ENCODE results near the gene TBCD. TPM values are rescaled to one million over a fixed set of nuclear protein-coding genes. Genes with fewer than 3 reads are reported as not detected.
A peak's percentile ranks its signal among the peaks of the same experiment; 100 is the strongest.
"Not testable (repeated sequence)": the region's sequence is repeated elsewhere in the genome, so short reads cannot be mapped to it uniquely, and the experiment has no call there.

The TBCD gene
- total RNA-seq, 1 donor from 2014 or later: 84.8 TPM

DNA sequence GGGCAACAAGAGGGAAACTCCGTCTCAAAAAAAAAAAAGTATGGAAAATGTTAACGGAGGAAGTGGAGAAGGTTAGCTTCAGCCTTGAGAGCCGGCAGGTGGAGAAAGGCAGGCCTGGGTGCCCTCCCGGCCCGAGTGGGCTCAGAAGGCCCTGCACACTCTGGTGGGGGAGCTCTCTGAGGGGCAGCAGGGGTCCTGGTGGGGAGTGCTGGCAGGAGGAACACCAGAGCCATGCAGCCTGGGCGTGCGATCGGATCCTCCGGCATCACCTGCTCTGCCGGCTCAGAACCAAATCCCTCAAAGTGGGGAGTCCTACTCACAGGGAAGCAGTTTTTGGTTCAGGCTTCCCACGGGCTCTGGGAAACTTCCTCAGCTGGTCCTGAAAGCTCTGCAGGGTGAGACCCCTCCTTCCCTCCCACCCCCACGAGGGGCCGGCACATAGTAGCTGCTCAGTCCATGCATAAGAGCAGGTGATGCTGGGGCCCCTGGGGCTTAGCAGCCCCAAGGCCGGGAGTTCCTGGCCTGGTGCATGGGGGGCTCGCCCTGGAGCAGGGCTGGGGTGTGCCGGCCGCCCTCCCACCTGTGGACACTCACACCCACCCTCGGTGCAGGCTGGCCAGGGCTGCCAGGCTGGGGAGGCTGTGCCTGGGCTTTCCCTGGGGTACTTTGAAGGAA, 15.2 kb upstream of the TBCD start:
- ATAC-seq: no peak
- H3K9me3 ChIP-seq: peaks cover 4% of the 10 kb centered on the region
- peaks cover 17% of the 10 kb centered on the region for H3K4me1 ChIP-seq
- DNase-seq: no peak
- H3K4me3 ChIP-seq: peak overlapping the region; percentile 74
- H3K27ac ChIP-seq: no peak overlapping the region
- peaks cover 22% of the 10 kb centered on the region for H3K36me3 ChIP-seq
- no peaks in the 10 kb centered on the region for H3K27me3 ChIP-seq (ENCODE audit: low read depth)
- TF ChIP-seq, protein P1, sequence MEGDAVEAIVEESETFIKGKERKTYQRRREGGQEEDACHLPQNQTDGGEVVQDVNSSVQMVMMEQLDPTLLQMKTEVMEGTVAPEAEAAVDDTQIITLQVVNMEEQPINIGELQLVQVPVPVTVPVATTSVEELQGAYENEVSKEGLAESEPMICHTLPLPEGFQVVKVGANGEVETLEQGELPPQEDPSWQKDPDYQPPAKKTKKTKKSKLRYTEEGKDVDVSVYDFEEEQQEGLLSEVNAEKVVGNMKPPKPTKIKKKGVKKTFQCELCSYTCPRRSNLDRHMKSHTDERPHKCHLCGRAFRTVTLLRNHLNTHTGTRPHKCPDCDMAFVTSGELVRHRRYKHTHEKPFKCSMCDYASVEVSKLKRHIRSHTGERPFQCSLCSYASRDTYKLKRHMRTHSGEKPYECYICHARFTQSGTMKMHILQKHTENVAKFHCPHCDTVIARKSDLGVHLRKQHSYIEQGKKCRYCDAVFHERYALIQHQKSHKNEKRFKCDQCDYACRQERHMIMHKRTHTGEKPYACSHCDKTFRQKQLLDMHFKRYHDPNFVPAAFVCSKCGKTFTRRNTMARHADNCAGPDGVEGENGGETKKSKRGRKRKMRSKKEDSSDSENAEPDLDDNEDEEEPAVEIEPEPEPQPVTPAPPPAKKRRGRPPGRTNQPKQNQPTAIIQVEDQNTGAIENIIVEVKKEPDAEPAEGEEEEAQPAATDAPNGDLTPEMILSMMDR (IDR thresholded peaks at IDR 0.05): no peak
- intact Hi-C loops (cut with DNase I): no loop called here

DNA sequence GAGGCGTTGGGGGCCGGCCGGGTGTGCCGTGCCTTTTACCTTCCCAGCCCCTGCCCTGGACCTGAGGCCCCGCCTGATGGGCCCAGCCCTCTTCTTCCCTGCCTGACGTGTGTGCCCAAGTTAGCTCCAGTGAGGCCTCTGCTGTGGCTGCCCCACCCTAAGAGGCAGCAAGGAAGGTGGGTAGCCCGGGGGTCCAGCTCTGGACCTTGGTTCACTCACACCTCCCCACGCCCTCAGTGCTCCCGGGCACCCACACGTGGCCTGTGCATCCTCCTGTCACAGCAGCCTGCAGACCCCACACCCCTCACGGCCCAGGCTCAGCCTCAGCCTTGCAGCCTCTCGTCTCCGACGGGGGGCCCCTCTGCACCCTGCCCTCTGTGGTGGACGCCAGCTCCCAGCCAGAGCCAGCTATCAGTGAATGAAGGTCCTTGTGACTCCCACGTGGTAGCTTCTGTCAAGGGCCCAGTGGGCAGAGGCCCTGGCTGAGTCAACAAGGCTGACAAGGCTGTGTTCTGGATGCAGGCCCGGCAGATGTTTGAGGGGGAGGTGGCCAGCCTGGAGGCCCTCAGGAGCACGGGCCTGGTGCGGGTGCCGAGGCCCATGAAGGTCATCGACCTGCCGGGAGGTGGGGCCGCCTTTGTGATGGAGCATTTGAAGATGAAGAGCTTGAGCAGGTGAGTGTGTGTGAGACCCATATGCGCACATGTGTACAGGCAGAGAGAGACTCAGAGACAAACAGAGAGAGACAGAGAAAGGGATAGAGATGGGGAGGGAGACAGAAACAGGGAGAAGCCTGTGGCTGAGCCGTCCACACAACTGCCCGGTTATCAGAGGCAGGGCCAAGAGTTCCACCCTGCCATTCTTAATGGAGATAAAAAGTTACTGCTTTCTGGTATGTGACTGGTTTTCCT, 13.6 kb upstream of the TBCD start:
- DNase-seq (peak; percentile 69), ATAC-seq (peak; percentile 59 to 80)
- Histone ChIP-seq H3K27ac (no peak overlapping the region), H3K4me3 (no peak overlapping the region), H3K36me3 (peaks cover 35% of the 10 kb centered on the region), H3K27me3 (ENCODE audit: low read depth) (no peaks in the 10 kb centered on the region), H3K9me3 (peaks cover 4% of the 10 kb centered on the region), H3K4me1 (peaks cover 17% of the 10 kb centered on the region)
- TF ChIP-seq, protein P1 (IDR thresholded peaks at IDR 0.05): no peak
- intact Hi-C loops (cut with DNase I): no loop called here

DNA sequence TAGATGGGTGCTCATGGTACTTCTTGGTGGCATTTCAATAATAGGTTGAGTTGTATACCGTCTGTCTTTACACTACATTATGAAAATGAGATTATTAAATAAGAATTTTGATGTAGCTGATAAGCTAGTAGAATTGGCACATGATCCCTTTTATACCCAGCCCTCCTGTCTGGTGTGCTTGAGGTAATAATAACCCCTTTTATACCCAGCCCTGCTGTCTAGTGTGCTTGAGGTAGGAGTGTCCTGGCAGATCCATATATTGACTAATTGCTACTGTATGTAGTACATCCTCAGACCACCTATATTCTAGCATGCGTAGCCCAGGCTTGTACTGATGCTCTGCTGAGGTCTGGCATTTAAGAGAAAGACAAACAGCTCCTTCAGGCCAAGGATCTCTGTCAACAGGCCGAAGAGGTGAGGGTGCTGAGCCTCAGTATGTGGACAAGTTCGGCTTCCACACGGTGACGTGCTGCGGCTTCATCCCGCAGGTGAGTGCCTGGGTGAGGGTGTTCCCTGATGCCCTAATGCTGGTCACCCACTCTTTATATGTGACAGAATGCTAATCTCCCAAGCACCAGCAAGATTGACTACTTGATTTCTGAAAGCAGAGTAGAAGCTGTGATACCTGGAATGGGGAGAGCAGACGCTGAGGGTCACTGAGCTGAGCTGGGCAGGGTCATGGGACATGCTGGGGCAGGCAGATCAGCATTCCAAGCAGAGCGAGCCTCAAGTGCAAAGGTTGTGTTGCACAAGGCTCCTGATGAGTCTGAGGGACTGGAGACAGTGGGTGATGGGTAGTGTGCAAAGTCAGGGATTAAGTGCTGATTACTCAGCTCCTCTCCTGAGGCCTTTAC, 10.7 kb upstream of the TBCD start:
- Histone ChIP-seq H3K9me3 (peaks cover 4% of the 10 kb centered on the region), H3K4me3 (no peak overlapping the region), H3K27me3 (ENCODE audit: low read depth) (no peaks in the 10 kb centered on the region), H3K36me3 (peaks cover 36% of the 10 kb centered on the region), H3K4me1 (peaks cover 7% of the 10 kb centered on the region), H3K27ac (no peak overlapping the region)
- DNase-seq (peak; percentile 18), ATAC-seq (no peak)
- intact Hi-C loops (cut with DNase I): no loop called here
- TF ChIP-seq, protein P1 (IDR thresholded peaks at IDR 0.05): no peak

DNA sequence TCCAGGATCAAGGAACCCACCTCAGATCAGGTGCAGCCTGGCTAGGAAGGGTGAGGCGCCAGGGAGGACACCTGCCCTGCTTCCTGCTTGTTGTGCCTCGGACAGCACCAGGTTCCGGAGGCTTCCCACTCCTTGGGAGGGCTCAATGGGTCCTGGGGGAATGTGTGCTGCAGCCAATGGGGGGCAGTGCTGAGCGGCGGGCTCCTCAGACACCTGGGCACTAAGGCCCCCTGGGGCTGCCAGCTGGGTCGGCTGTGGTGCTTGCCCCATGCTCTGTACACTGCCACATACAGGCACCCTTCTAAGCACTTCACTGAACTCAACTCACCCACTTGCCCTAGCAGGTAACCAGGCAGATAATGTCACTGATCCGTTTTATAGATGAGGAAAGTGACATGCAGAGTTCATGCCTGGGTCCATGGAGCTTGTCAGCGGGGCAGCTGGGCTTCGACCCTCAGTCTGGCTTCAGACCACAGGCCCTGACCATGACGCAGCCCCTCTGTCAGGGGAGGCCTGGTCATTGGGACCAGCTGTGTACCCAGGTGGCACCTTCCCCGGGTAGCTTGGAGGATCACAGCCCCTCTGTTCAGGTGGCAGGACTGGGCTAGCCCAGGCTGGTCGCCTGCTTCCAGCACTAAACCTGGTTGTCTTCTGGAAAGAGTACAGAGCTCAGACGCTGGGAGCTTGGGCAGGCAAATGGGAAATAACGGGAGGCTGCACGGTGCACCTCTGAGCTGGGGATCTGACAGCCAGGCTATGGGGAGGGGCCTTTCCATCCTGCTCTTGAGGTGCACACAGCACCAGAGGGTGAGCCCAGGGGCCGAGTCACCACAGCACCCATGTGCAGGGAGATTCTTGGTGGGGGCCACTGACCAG, 8.3 kb upstream of the TBCD start:
- Histone ChIP-seq H3K27ac (no peak overlapping the region), H3K36me3 (peaks cover 36% of the 10 kb centered on the region), H3K9me3 (peaks cover 4% of the 10 kb centered on the region), H3K4me1 (no peaks in the 10 kb centered on the region), H3K27me3 (ENCODE audit: low read depth) (no peaks in the 10 kb centered on the region), H3K4me3 (no peak overlapping the region)
- TF ChIP-seq, protein P1 (IDR thresholded peaks at IDR 0.05): no peak
- DNase-seq (peak; percentile 38), ATAC-seq (peak in 1 of 2 donors; percentile 45)
- intact Hi-C loops (cut with DNase I): no loop called here

DNA sequence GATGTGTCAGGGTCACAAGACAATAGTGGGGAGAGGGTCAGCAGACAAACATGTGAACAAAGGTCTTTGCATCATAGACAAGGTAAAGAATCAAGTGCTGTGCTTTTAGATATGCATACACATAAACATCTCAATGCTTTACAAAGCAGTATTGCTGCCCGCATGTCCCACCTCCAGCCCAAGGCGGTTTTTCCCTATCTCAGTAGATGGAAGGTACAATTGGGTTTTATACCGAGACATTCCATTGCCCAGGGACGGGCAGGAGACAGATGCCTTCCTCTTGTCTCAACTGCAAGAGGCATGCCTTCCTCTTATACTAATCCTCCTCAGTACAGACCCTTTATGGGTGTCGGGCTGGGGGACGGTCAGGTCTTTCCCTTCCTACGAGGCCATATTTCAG, 7.1 kb upstream of the TBCD start:
- H3K27me3 ChIP-seq (ENCODE audit: low read depth); H3K4me3 ChIP-seq; H3K9me3 ChIP-seq; H3K27ac ChIP-seq; ATAC-seq; intact Hi-C loops (cut with DNase I); H3K4me1 ChIP-seq: not testable (repeated sequence)
- H3K36me3 ChIP-seq: peaks cover 34% of the 10 kb centered on the region
- peak; percentile 17 for DNase-seq

Data from lower lobe of right lung (tissue), 2 donors.